AG20443 (cell line): ENCODE data around the gene GABBR2.

Source experiments
- DNase-seq: peaks from one replicate; pipeline ENCODE4 v3.0.0; 2012; ENCODE audit warnings: low spot score, mixed read lengths

GABBR2 gene

GRCh38 chr9:98708933-98709911, at the start of gene GABBR2:
TSS of gene GABBR2 (minus strand) at chr9:98708935. CDS start at chr9:98708737, 198 bp downstream.
- no peak for DNase-seq

GRCh38 chr9:98755006-98755618, 46.4 kb upstream of the GABBR2 start:
- no peak for DNase-seq

- DNase-seq = no peak
Measured at GRCh38 chr9:98751210-98751609, 42.5 kb upstream of the GABBR2 start.

GRCh38 chr9:98750364-98751060, 41.8 kb upstream of the GABBR2 start:
- DNase-seq = no peak

GRCh38 chr9:98747476-98747875, 38.7 kb upstream of the GABBR2 start:
- DNase-seq = no peak

GRCh38 chr9:98745470-98745869, 36.7 kb upstream of the GABBR2 start:
- DNase-seq = no peak

GRCh38 chr9:98743818-98744611, 35.3 kb upstream of the GABBR2 start:
- DNase-seq = no peak

- no peak for DNase-seq
Measured at GRCh38 chr9:98743329-98743728, 34.6 kb upstream of the GABBR2 start.

GRCh38 chr9:98742325-98743280, 33.9 kb upstream of the GABBR2 start:
- DNase-seq = peak; percentile 61

GRCh38 chr9:98740226-98740881, 31.6 kb upstream of the GABBR2 start:
- no peak for DNase-seq

GRCh38 chr9:98738741-98739140, 30.0 kb upstream of the GABBR2 start:
- DNase-seq = no peak

- no peak for DNase-seq
Measured at GRCh38 chr9:98736226-98736625, 27.5 kb upstream of the GABBR2 start.

- DNase-seq = no peak
Measured at GRCh38 chr9:98732801-98733200, 24.1 kb upstream of the GABBR2 start.

GRCh38 chr9:98732091-98732490, 23.4 kb upstream of the GABBR2 start:
- DNase-seq = no peak

GRCh38 chr9:98730871-98731270, 22.1 kb upstream of the GABBR2 start:
- no peak for DNase-seq

GRCh38 chr9:98728500-98728899, 19.8 kb upstream of the GABBR2 start:
- DNase-seq = no peak

GRCh38 chr9:98727428-98727827, 18.7 kb upstream of the GABBR2 start:
- no peak for DNase-seq

- peak; percentile 66 for DNase-seq
Measured at GRCh38 chr9:98726735-98727134, 18.0 kb upstream of the GABBR2 start.

GRCh38 chr9:98724810-98725530, 16.2 kb upstream of the GABBR2 start:
- DNase-seq = no peak
